H1 (cell line): ENCODE data around the gene CELSR1. TPM values are rescaled to one million over a fixed set of nuclear protein-coding genes. Genes with fewer than 3 reads are reported as not detected.

ENCODE experiments used
- CTCF ChIA-PET: fragments of 300-600 bp; sonication (Branson Sonifier 250); formaldehyde crosslinking; loops from one replicate; lab custom pipeline; 2021; ENCODE audit not compliant: partially characterized antibody; lab: Charles Lee
- POLR2A ChIA-PET: fragments of 300-600 bp; sonication (Branson Sonifier 250); formaldehyde crosslinking; loops from one replicate; lab custom pipeline; 2021; ENCODE audit warnings: inconsistent platforms; ENCODE audit not compliant: partially characterized antibody; lab: Charles Lee
- DNase-seq, 2 experiments: peaks; one replicate each; pipeline versions ENCODE4 v3.0.0 to v3.0.0-alpha.2; 2010 to 2022; ENCODE audit warnings: low spot score in 2 of 2, low read depth in 1 of 2, mixed read lengths in 1 of 2
- FAIRE-seq: peaks from 2 replicates; lab custom pipeline; 2011; peaks lifted over from hg19 to GRCh38; lab: Jason Lieb, UNC
- H2AFZ ChIP-seq: 2 replicates; pipeline ENCODE4 v1.8.1; 2012; ENCODE audit warnings: low read length, inconsistent platforms
- H2AK5ac ChIP-seq: 2 replicates; pipeline ENCODE4 v1.6.1; 2013; ENCODE audit warnings: low read depth, low read length
- H2BK120ac ChIP-seq: replicated peaks from 2 replicates; pipeline ENCODE3; 2013; ENCODE audit warnings: low read depth, low read length, inconsistent platforms
- H2BK12ac ChIP-seq: 2 replicates; pipeline ENCODE4 v1.6.1; 2013; ENCODE audit warnings: low read depth, low read length
- H2BK15ac ChIP-seq: 2 replicates; pipeline ENCODE4 v1.6.1; 2013; ENCODE audit warnings: low read length
- H2BK20ac ChIP-seq: 2 replicates; pipeline ENCODE4 v1.6.1; 2013; ENCODE audit warnings: low read length
- H2BK5ac ChIP-seq: 2 replicates; pipeline ENCODE4 v1.6.1; 2013; ENCODE audit warnings: low read depth, low read length
- H3K14ac ChIP-seq: 2 replicates; pipeline ENCODE4 v1.6.1; 2013; ENCODE audit warnings: inconsistent platforms; ENCODE audit not compliant: insufficient read length
- H3K18ac ChIP-seq: 2 replicates; pipeline ENCODE4 v1.6.1; 2013; ENCODE audit warnings: low read length; ENCODE audit errors: extremely low read depth
- H3K23ac ChIP-seq: 2 replicates; pipeline ENCODE4 v1.6.1; 2013; ENCODE audit warnings: inconsistent platforms; ENCODE audit not compliant: insufficient read length
- H3K23me2 ChIP-seq: 2 replicates; pipeline ENCODE4 v1.6.1; 2013; ENCODE audit warnings: low read depth, low read length
- H3K27ac ChIP-seq: 2 replicates; pipeline ENCODE4 v1.6.1; 2011; ENCODE audit warnings: low read depth, low read length, inconsistent platforms
- H3K27me3 ChIP-seq, 4 experiments: replicated peaks in 1 of 4; 1 replicate in 1 of 4; 2 replicates in 3 of 4; pipeline versions ENCODE4 v1.6.1 to v1.8.1; 2011 to 2013; ENCODE audit warnings: low read length in 3 of 4, mild to moderate bottlenecking in 3 of 4, inconsistent platforms in 2 of 4, mixed read lengths in 2 of 4, moderate library complexity in 1 of 4; ENCODE audit not compliant: control insufficient read depth in 3 of 4, insufficient read depth in 3 of 4; ENCODE audit errors: extremely low read depth in 1 of 4
- H3K36me3 ChIP-seq, 4 experiments: 2 replicates each; pipeline versions ENCODE4 v1.6.1 to v1.8.1; 2011 to 2013; ENCODE audit warnings: mild to moderate bottlenecking in 4 of 4, low read length in 3 of 4, moderate library complexity in 2 of 4, control low read depth in 1 of 4, inconsistent platforms in 1 of 4; ENCODE audit not compliant: insufficient read depth in 4 of 4, control insufficient read depth in 2 of 4
- H3K4ac ChIP-seq: replicated peaks from 2 replicates; pipeline ENCODE3; 2013; ENCODE audit warnings: low read length, low read depth, mixed read lengths, inconsistent platforms; ENCODE audit not compliant: insufficient read length
- H3K4me1 ChIP-seq, 4 experiments: replicated peaks in 1 of 4; 1 replicate in 1 of 4; 2 replicates in 3 of 4; pipeline versions ENCODE4 v1.6.1 to v1.8.1; 2011 to 2013; ENCODE audit warnings: low read length in 3 of 4, inconsistent platforms in 2 of 4, mixed read lengths in 1 of 4; ENCODE audit not compliant: insufficient read depth in 4 of 4, control insufficient read depth in 3 of 4
- H3K4me2 ChIP-seq, 2 experiments: 2 replicates each; pipeline versions ENCODE4 v1.6.1 to v1.8.1; 2011 to 2013; ENCODE audit warnings: low read depth in 2 of 2, low read length in 2 of 2, control low read depth in 1 of 2, inconsistent platforms in 1 of 2, mild to moderate bottlenecking in 1 of 2; ENCODE audit not compliant: insufficient read depth in 1 of 2
- H3K4me3 ChIP-seq, 4 experiments: fragments of 200-600, 300-600 bp in 1 of 4; sonication (generic), shearing (Covaris generic), sonication (Bioruptor Twin) in 1 of 4; 2 replicates each; pipeline versions ENCODE4 v1.5.1 to v1.8.1; 2011 to 2016; ENCODE audit warnings: low read length in 4 of 4, low read depth in 3 of 4, control low read depth in 2 of 4, inconsistent platforms in 2 of 4, mild to moderate bottlenecking in 2 of 4, mixed read lengths in 1 of 4, moderate library complexity in 1 of 4; ENCODE audit not compliant: insufficient read depth in 2 of 4; ENCODE audit errors: extremely low read depth in 1 of 4
- H3K56ac ChIP-seq: replicated peaks from 2 replicates; pipeline ENCODE3; 2013; ENCODE audit warnings: low read depth, mild to moderate bottlenecking, mixed read lengths, low read length, inconsistent platforms; ENCODE audit not compliant: insufficient read length
- H3K79me1 ChIP-seq: 2 replicates; pipeline ENCODE4 v1.6.1; 2013; ENCODE audit warnings: low read depth, low read length, control low read depth
- H3K79me2 ChIP-seq, 2 experiments: 2 replicates each; pipeline versions ENCODE4 v1.6.1 to v1.8.1; 2012 to 2013; ENCODE audit warnings: low read length in 2 of 2, mild to moderate bottlenecking in 2 of 2, inconsistent platforms in 1 of 2; ENCODE audit not compliant: insufficient read depth in 2 of 2, control insufficient read depth in 1 of 2
- H3K9ac ChIP-seq, 4 experiments: replicated peaks in 1 of 4; 1 replicate in 1 of 4; 2 replicates in 3 of 4; pipeline versions ENCODE4 v1.6.1 to v1.8.1; 2011 to 2013; ENCODE audit warnings: low read depth in 3 of 4, low read length in 3 of 4, control low read depth in 2 of 4, mild to moderate bottlenecking in 2 of 4, moderate library complexity in 2 of 4, inconsistent platforms in 1 of 4; ENCODE audit errors: extremely low read depth in 1 of 4
- H3K9me3 ChIP-seq, 2 experiments: 2 replicates each; pipeline versions ENCODE4 v1.6.1 to v1.8.1; 2012 to 2013; ENCODE audit warnings: mild to moderate bottlenecking in 2 of 2, moderate library complexity in 2 of 2, control low read depth in 1 of 2, inconsistent platforms in 1 of 2, low read depth in 1 of 2, low read length in 1 of 2, mixed read lengths in 1 of 2; ENCODE audit not compliant: insufficient read depth in 2 of 2
- H4K20me1 ChIP-seq, 2 experiments: replicated peaks in 1 of 2; 2 replicates each; pipeline versions ENCODE3 to v1.8.1; 2011 to 2013; ENCODE audit warnings: inconsistent platforms in 2 of 2, low read length in 2 of 2, mild to moderate bottlenecking in 1 of 2; ENCODE audit not compliant: insufficient read depth in 2 of 2, control insufficient read depth in 1 of 2
- H4K5ac ChIP-seq: 2 replicates; pipeline ENCODE4 v1.6.1; 2013; ENCODE audit warnings: low read length, low read depth, mixed read lengths, inconsistent platforms; ENCODE audit not compliant: insufficient read length
- H4K8ac ChIP-seq: 2 replicates; pipeline ENCODE4 v1.8.0; 2013; ENCODE audit warnings: mild to moderate bottlenecking, moderate library complexity, low read length, inconsistent platforms; ENCODE audit not compliant: insufficient read depth; ENCODE audit errors: extremely low read depth
- H4K91ac ChIP-seq: replicated peaks from 2 replicates; pipeline ENCODE3; 2013; ENCODE audit warnings: low read length, mixed read lengths, inconsistent platforms; ENCODE audit not compliant: insufficient read length
- EP300 ChIP-seq, 2 experiments: IDR thresholded peaks; 1 replicate in 1 of 2; 2 replicates in 1 of 2; pipeline ENCODE4 v1.6.1; 2011 to 2012; ENCODE audit warnings: low read depth in 2 of 2, low read length in 2 of 2, mild to moderate bottlenecking in 2 of 2, borderline replicate concordance in 1 of 2, inconsistent platforms in 1 of 2, moderate library complexity in 1 of 2
- FOSL1 ChIP-seq: IDR thresholded peaks from 2 replicates; pipeline ENCODE4 v1.6.1; 2011; ENCODE audit warnings: mild to moderate bottlenecking, low read depth, low read length, moderate library complexity; ENCODE audit not compliant: insufficient read depth
- NANOG ChIP-seq: IDR thresholded peaks from 2 replicates; pipeline ENCODE4 v1.6.1; 2011; ENCODE audit warnings: low read length, low read depth, mild to moderate bottlenecking, inconsistent platforms; ENCODE audit not compliant: insufficient read depth, poor library complexity, severe bottlenecking
- NRF1 ChIP-seq: IDR thresholded peaks from 2 replicates; pipeline ENCODE4 v1.6.1; 2011; ENCODE audit warnings: mild to moderate bottlenecking, low read depth, low read length, improper control_type of control experiment
- PHF8 ChIP-seq: fragments of 200-600 bp; sonication (generic); conservative IDR thresholded peaks from 2 replicates; pipeline ENCODE4 v1.7.1; 2012; ENCODE audit warnings: low read depth, mild to moderate bottlenecking, inconsistent platforms, low read length, moderate library complexity
- SP4 ChIP-seq: IDR thresholded peaks from 2 replicates; pipeline ENCODE4 v1.6.1; 2012; ENCODE audit warnings: low read length, inconsistent platforms
- TAF7 ChIP-seq: optimal IDR thresholded peaks from 2 replicates; pipeline ENCODE3; 2011; ENCODE audit warnings: low read depth, mild to moderate bottlenecking, inconsistent platforms, low read length, moderate library complexity, borderline replicate concordance
- TEAD4 ChIP-seq: IDR thresholded peaks from 2 replicates; pipeline ENCODE4 v1.6.1; 2012; ENCODE audit warnings: low read depth, low read length, inconsistent platforms, mixed read lengths
- ZNF274 ChIP-seq: IDR thresholded peaks from 2 replicates; pipeline ENCODE4 v1.7.0; 2012; ENCODE audit warnings: low read length, borderline replicate concordance; ENCODE audit errors: extremely low read depth
- WGBS, 2 experiments: shearing (Covaris generic) in 1 of 2; methylation state at CpG; one replicate each; pipeline versions ENCODE4 v1.1.6 to v1.1.7; 2013 to 2015; ENCODE audit warnings: low lambda C conversion rate in 2 of 2, mixed read lengths in 2 of 2, inconsistent platforms in 1 of 2, low coverage in 1 of 2, missing lambda C conversion rate in 1 of 2; ENCODE audit not compliant: insufficient replicate concordance in 2 of 2, insufficient coverage in 1 of 2, insufficient read length in 1 of 2; ENCODE audit errors: extremely low coverage in 1 of 2, missing lambda C conversion rate in 1 of 2; 5-methylcytosine and 5-hydroxymethylcytosine counted together
- polyA plus RNA-seq, 7 experiments: library from polyadenylated mRNA; depleted of rRNA in 3 of 7; stranded (reverse) in 5 of 7; unstranded in 2 of 7; fragments of >200 nt in 5 of 7; fragments of 200-250 nt in 2 of 7; gene quantifications; 1 replicate in 5 of 7; 2 replicates in 1 of 7; 4 replicates in 1 of 7; pipeline versions ENCODE4 v1.2.1 to v1.2.3, GENCODE V29; 2011 to 2013; ENCODE audit warnings: missing spikeins in 2 of 7, mixed read lengths in 2 of 7
- total RNA-seq: library from RNA; stranded (reverse); fragmentation: NEBNext Ultra II Directional; extraction: Animal tissue kit (Norgen Biotek cat#: 25700); gene quantifications from 2 replicates; pipeline ENCODE4 v1.2.1, GENCODE V29; 2021
- TF ChIP-seq, protein P1 (sequence below): IDR thresholded peaks from 2 replicates; pipeline ENCODE4 v1.6.1; 2012; ENCODE audit warnings: low read length, inconsistent platforms
- TF ChIP-seq, protein P2 (sequence below): IDR thresholded peaks from 2 replicates; pipeline ENCODE4 v1.6.1; 2011; ENCODE audit warnings: low read depth, mild to moderate bottlenecking, low read length; ENCODE audit not compliant: insufficient read depth

Gene CELSR1
- total and polyA plus RNA-seq, 2 of the 8 experiments (the other 6 are each of a cell fraction or from before 2014, with no cell fraction given): 9.0 to 12.4 TPM

DNA sequence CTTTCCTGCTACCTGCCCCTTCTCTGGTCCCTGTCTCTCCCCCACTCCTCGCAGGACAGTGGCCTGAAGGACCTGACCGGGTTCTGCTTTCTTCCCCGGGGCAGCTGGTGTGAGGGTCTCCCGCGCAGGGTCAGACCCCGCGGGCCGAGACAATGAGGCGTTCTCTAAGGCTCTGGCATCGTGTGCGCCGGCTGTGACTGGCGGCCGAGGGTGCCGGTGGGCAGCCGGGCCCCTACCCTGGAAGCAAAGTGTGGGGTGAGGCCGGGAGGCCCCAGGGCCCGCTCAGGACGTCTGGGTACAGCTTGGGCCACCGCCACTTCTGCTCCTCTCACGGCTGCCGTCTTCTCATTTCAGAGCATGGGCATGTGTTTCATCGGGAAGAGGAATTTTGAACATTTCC lies 185.7 kb downstream of the CELSR1 start:
- Histone ChIP-seq H3K4me1 (no peaks in the 10 kb centered on the region), H3K14ac (no peak overlapping the region), H4K20me1 (peaks cover 17 to 32% of the 10 kb centered on the region in 2 experiments), H2BK20ac (no peak overlapping the region), H3K56ac (no peak overlapping the region), H3K36me3 (peaks cover 20 to 70% (median 63%) of the 10 kb centered on the region in 4 experiments; a peak in 7 of 8 replicates), H2BK15ac (no peak overlapping the region), H3K4me3 (no peak overlapping the region), H4K8ac (no peak overlapping the region), H2BK5ac (no peak overlapping the region), H3K79me2 (no peaks in the 10 kb centered on the region; a peak in 1 of 4 replicates), H4K5ac (no peak overlapping the region), H3K23me2 (no peaks in the 10 kb centered on the region), H2AK5ac (no peak overlapping the region), H3K79me1 (peaks cover 7% of the 10 kb centered on the region; the same call in 1 of the 2 replicates), H2BK12ac (no peak overlapping the region), H3K27me3 (no peaks in the 10 kb centered on the region), H3K4ac (no peak overlapping the region), H4K91ac (no peak overlapping the region), H3K9ac (no peak overlapping the region), H3K27ac (no peak overlapping the region), H2BK120ac (no peak overlapping the region), H3K4me2 (no peak overlapping the region), H2AFZ (no peak overlapping the region), H3K23ac (no peak overlapping the region), H3K9me3 (no peaks in the 10 kb centered on the region), H3K18ac (no peak overlapping the region)
- WGBS, 2 experiments: 96% methylated on average over 23 of the region's 23 CpGs; no CpG with 5 or more reads in 1 of the 2 experiments
- ChIA-PET CTCF (interaction anchor here (1.6 to 5.8 kb wide), 2 partner anchors 189 to 212 kb away, joined by 6 to 60 read pairs; partner anchors contain the start of gene CELSR1), POLR2A (interaction anchor here (1.4 to 2.3 kb wide), 4 partner anchors 8 to 16 kb away, joined by 3 to 9 read pairs (median 4); partner anchors contain the start of gene TRMU)
- FAIRE-seq (no peak), DNase-seq (no peak)
- TF ChIP-seq FOSL1 (no peak), TEAD4 (no peak), PHF8 (no peak), EP300 (IDR thresholded peaks at IDR 0.05; ENCODE audit: borderline replicate concordance in 1 of 2, low read depth in 2 of 2, low read length in 2 of 2) (no peak), NRF1 (no peak), TAF7 (no peak), NANOG (no peak), ZNF274 (no peak), SP4 (no peak)
- TF ChIP-seq, protein P1, sequence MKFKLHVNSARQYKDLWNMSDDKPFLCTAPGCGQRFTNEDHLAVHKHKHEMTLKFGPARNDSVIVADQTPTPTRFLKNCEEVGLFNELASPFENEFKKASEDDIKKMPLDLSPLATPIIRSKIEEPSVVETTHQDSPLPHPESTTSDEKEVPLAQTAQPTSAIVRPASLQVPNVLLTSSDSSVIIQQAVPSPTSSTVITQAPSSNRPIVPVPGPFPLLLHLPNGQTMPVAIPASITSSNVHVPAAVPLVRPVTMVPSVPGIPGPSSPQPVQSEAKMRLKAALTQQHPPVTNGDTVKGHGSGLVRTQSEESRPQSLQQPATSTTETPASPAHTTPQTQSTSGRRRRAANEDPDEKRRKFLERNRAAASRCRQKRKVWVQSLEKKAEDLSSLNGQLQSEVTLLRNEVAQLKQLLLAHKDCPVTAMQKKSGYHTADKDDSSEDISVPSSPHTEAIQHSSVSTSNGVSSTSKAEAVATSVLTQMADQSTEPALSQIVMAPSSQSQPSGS: no peak
- TF ChIP-seq, protein P2, sequence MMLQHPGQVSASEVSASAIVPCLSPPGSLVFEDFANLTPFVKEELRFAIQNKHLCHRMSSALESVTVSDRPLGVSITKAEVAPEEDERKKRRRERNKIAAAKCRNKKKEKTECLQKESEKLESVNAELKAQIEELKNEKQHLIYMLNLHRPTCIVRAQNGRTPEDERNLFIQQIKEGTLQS: no peak
